Measurements from ENCODE around the gene SLC1A1. TPM values are rescaled to one million over a fixed set of nuclear protein-coding genes. Genes with fewer than 3 reads are reported as not detected.
"Not testable (repeated sequence)": the region's sequence is repeated elsewhere in the genome, so short reads cannot be mapped to it uniquely, and the experiment has no call there.

The SLC1A1 gene
- total RNA-seq, 1 experiment from 2014 or later: 0.05 TPM

GRCh38 chr9:4603830-4604229 lies 113.6 kb downstream of the SLC1A1 start:
- no peak overlapping the region for H3K27ac ChIP-seq (ENCODE audit: low read length)
- H3K27me3 ChIP-seq (ENCODE audit: control insufficient read depth, insufficient read depth, low read length): no peaks in the 10 kb centered on the region
- BruUV-seq (replicated peaks): no TSS peak
- CTCF ChIA-PET: no interaction called here
- no peak for ATAC-seq
- intact Hi-C loops (cut with micrococcal nuclease; ENCODE audit: unreplicated experiment) (no loop called here), in situ Hi-C loops (cut with HindIII; ENCODE audit: low pct_unique_long_range_greater_than_20kb, low sequenced_read_pairs) (no loop called here)
- POLR2A ChIA-PET: no interaction called here
- no peaks in the 10 kb centered on the region for H3K4me1 ChIP-seq (ENCODE audit: control insufficient read depth, insufficient read depth, low read length)
- DNase-seq (ENCODE audit: low read depth, low spot score): no peak
- TF ChIP-seq REST (IDR thresholded peaks at IDR 0.05; ENCODE audit: insufficient read depth in 1 of 2, low read depth in 2 of 2, low read length in 1 of 2): no peak
- TF ChIP-seq, protein P1, sequence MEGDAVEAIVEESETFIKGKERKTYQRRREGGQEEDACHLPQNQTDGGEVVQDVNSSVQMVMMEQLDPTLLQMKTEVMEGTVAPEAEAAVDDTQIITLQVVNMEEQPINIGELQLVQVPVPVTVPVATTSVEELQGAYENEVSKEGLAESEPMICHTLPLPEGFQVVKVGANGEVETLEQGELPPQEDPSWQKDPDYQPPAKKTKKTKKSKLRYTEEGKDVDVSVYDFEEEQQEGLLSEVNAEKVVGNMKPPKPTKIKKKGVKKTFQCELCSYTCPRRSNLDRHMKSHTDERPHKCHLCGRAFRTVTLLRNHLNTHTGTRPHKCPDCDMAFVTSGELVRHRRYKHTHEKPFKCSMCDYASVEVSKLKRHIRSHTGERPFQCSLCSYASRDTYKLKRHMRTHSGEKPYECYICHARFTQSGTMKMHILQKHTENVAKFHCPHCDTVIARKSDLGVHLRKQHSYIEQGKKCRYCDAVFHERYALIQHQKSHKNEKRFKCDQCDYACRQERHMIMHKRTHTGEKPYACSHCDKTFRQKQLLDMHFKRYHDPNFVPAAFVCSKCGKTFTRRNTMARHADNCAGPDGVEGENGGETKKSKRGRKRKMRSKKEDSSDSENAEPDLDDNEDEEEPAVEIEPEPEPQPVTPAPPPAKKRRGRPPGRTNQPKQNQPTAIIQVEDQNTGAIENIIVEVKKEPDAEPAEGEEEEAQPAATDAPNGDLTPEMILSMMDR (IDR thresholded peaks at IDR 0.05): no peak
- TF ChIP-seq SIN3A (IDR thresholded peaks at IDR 0.05; ENCODE audit: borderline replicate concordance, insufficient read depth, low read depth, low read length): no peak
- TF ChIP-seq POLR2AphosphoS5 (IDR thresholded peaks at IDR 0.05; ENCODE audit: low read depth, low read length): no peak
- TF ChIP-seq TCF7L2 (IDR thresholded peaks at IDR 0.05; ENCODE audit: low read depth, low read length): no peak
- H3K9me3 ChIP-seq (ENCODE audit: control insufficient read depth, insufficient read depth, low read depth, low read length): no peaks in the 10 kb centered on the region
- H3K36me3 ChIP-seq (ENCODE audit: control insufficient read depth, insufficient read depth, low read length): no peaks in the 10 kb centered on the region
- no peak overlapping the region for H3K4me3 ChIP-seq (ENCODE audit: low read depth in 2 of 2, low read length in 2 of 2)

DNA sequence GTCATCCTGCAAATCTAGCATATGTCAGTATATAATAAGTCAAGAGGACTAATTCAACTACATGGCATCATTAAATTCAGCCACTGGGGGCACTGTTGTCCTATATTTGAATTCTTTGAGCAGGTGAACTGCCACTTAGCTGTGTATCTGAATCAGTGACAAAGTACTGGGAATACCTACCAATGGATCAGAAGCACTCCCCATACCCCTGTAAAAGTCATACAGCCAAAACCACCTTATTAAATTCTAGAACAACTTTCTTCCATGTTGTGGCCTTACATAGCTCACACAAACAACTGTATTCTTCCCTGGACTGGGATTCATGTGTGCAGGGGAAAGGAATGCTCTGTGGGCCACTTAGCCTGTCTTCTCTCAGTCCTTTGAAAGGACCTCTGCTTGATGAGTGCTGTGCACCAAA lies 114.4 kb downstream of the SLC1A1 start:
- BruUV-seq (replicated peaks): no TSS peak
- H3K27me3 ChIP-seq (ENCODE audit: control insufficient read depth, insufficient read depth, low read length): no peaks in the 10 kb centered on the region
- POLR2A ChIA-PET: no interaction called here
- DNase-seq (ENCODE audit: low read depth, low spot score) (peak; percentile 24), ATAC-seq (peak; percentile 65; the same call in 1 of the 2 replicates)
- H3K36me3 ChIP-seq (ENCODE audit: control insufficient read depth, insufficient read depth, low read length): no peaks in the 10 kb centered on the region
- TF ChIP-seq, protein P1 (IDR thresholded peaks at IDR 0.05): peak; percentile 49
- TF ChIP-seq POLR2AphosphoS5 (IDR thresholded peaks at IDR 0.05; ENCODE audit: low read depth, low read length): no peak
- H3K27ac ChIP-seq (ENCODE audit: low read length): no peak overlapping the region
- H3K4me1 ChIP-seq (ENCODE audit: control insufficient read depth, insufficient read depth, low read length): no peaks in the 10 kb centered on the region
- H3K4me3 ChIP-seq (ENCODE audit: low read depth in 2 of 2, low read length in 2 of 2): no peak overlapping the region
- CTCF ChIA-PET: interaction anchor here (1.0 kb wide), 1 partner anchor 35 kb away, joined by 3 read pairs; no protein-coding TSS in a partner anchor
- no peaks in the 10 kb centered on the region for H3K9me3 ChIP-seq (ENCODE audit: control insufficient read depth, insufficient read depth, low read depth, low read length)
- in situ Hi-C loops (cut with HindIII; ENCODE audit: low pct_unique_long_range_greater_than_20kb, low sequenced_read_pairs) (no loop called here), intact Hi-C loops (cut with micrococcal nuclease; ENCODE audit: unreplicated experiment) (no loop called here)

GRCh38 chr9:4606033-4606432 lies 115.8 kb downstream of the SLC1A1 start:
- ATAC-seq; BruUV-seq (replicated peaks); H3K4me3 ChIP-seq (ENCODE audit: low read depth in 2 of 2, low read length in 2 of 2); DNase-seq (ENCODE audit: low read depth, low spot score); intact Hi-C loops (cut with micrococcal nuclease; ENCODE audit: unreplicated experiment); H3K27me3 ChIP-seq (ENCODE audit: control insufficient read depth, insufficient read depth, low read length); POLR2A ChIA-PET; H3K4me1 ChIP-seq (ENCODE audit: control insufficient read depth, insufficient read depth, low read length); H3K36me3 ChIP-seq (ENCODE audit: control insufficient read depth, insufficient read depth, low read length); CTCF ChIA-PET; H3K9me3 ChIP-seq (ENCODE audit: control insufficient read depth, insufficient read depth, low read depth, low read length); in situ Hi-C loops (cut with HindIII; ENCODE audit: low pct_unique_long_range_greater_than_20kb, low sequenced_read_pairs); H3K27ac ChIP-seq (ENCODE audit: low read length): not testable (repeated sequence)

Data from Panc1 (cell line).